ENCODE results near the gene ENO1.

- TF ChIP-seq CTCF (conservative IDR thresholded peaks at IDR 0.05; ENCODE audit: low read depth, low read length) (no peak), FOS (IDR thresholded peaks at IDR 0.05; ENCODE audit: low read depth, low read length) (peak; percentile 72), SMC3 (IDR thresholded peaks at IDR 0.05; ENCODE audit: low read depth, low read length) (no peak), MAFK (IDR thresholded peaks at IDR 0.05; ENCODE audit: low read depth, low read length) (peak; percentile 57), MXI1 (IDR thresholded peaks at IDR 0.05; ENCODE audit: borderline replicate concordance, low read depth, low read length) (no peak), POLR2A (IDR thresholded peaks at IDR 0.05; ENCODE audit: low read depth, low read length) (no peak)
These were observed 1.6 kb upstream of the ENO1 start for GRCh38 chr1:8879922-8880676.
